Breast epithelium (tissue), 3 donors: ENCODE results near the gene CEACAM19.

Experiments
- CTCF ChIP-seq, 3 donors: fragments of 450-650 bp; IDR thresholded peaks; one replicate each; pipeline ENCODE4 v1.5.1; 2016 to 2017; ENCODE audit warnings: antibody characterized with exemption in 3 of 3, mild to moderate bottlenecking in 3 of 3, moderate library complexity in 3 of 3
- POLR2A ChIP-seq: fragments of 450-650 bp; IDR thresholded peaks from one replicate; pipeline ENCODE4 v1.6.1; 2016; ENCODE audit warnings: antibody characterized with exemption, mild to moderate bottlenecking, moderate library complexity

GRCh38 chr19:44658069-44658733 lies 13.1 kb upstream of the CEACAM19 start:
- no peak for TF ChIP-seq POLR2A
- no peak for TF ChIP-seq CTCF (IDR thresholded peaks at IDR 0.05)
